B cell (primary cell): ENCODE measurements around the gene BLM. TPM values are rescaled to one million over a fixed set of nuclear protein-coding genes. Genes with fewer than 3 reads are reported as not detected.

Experiments
- ATAC-seq: fragments of 200-7000 bp; cut with Tn5 transposase; one replicate; pipeline ENCODE4 v1.10.0; 2021; ENCODE audit warnings: low read depth, mild to moderate bottlenecking, moderate number of reproducible peaks, moderate library complexity
- CTCF ChIA-PET: fragments of 350-600 bp; sonication (Branson Sonifier 250); formaldehyde crosslinking; loops from one replicate; lab custom pipeline; 2021; ENCODE audit warnings: antibody characterized with exemption, inconsistent platforms; lab: Charles Lee
- POLR2A ChIA-PET: fragments of 350-600 bp; sonication (Branson Sonifier 250); formaldehyde crosslinking; loops from one replicate; lab custom pipeline; 2021; ENCODE audit warnings: antibody characterized with exemption; lab: Charles Lee
- DNase-seq: peaks from one replicate; pipeline ENCODE4 v3.0.0; 2013
- H2AFZ ChIP-seq: 2 replicates; pipeline ENCODE4 v1.6.1; 2012; ENCODE audit warnings: mild to moderate bottlenecking, low read depth, low read length; ENCODE audit not compliant: insufficient read depth, poor library complexity, severe bottlenecking
- H3K27ac ChIP-seq, 2 donors: 1 replicate in 1 of 2; 2 replicates in 1 of 2; pipeline ENCODE4 v1.5.1; 2012 to 2013; ENCODE audit warnings: low read length in 2 of 2, mild to moderate bottlenecking in 2 of 2, moderate library complexity in 1 of 2
- H3K27me3 ChIP-seq, 4 experiments: fragments of 200-600 bp in 1 of 4; sonication (generic) in 1 of 4; replicated peaks in 1 of 4; 1 replicate in 2 of 4; 2 replicates in 2 of 4; pipeline versions ENCODE4 v1.6.1 to v1.7.0; 2013 to 2016; ENCODE audit warnings: low read length in 3 of 4, mild to moderate bottlenecking in 2 of 4, mixed read lengths in 1 of 4, moderate library complexity in 1 of 4; ENCODE audit not compliant: insufficient read depth in 4 of 4, control insufficient read depth in 3 of 4; ENCODE audit errors: control extremely low read depth in 1 of 4
- H3K36me3 ChIP-seq, 2 experiments: replicated peaks in 1 of 2; 1 replicate in 1 of 2; 2 replicates in 1 of 2; pipeline versions ENCODE4 v1.6.1 to v1.7.1; 2013; ENCODE audit warnings: low read length in 1 of 2; ENCODE audit not compliant: insufficient read depth in 2 of 2, control insufficient read depth in 1 of 2; ENCODE audit errors: control extremely low read depth in 1 of 2, extremely low read depth in 1 of 2
- H3K4me1 ChIP-seq, 2 donors: fragments of 200-600 bp in 1 of 2; sonication (generic) in 1 of 2; 1 replicate in 1 of 2; 2 replicates in 1 of 2; pipeline versions ENCODE4 v1.5.1 to v1.6.1; 2013 to 2017; ENCODE audit warnings: low read length in 2 of 2; ENCODE audit not compliant: control insufficient read depth in 2 of 2, insufficient read depth in 2 of 2
- H3K4me2 ChIP-seq: replicated peaks from 2 replicates; pipeline ENCODE3; 2012; ENCODE audit warnings: mild to moderate bottlenecking, low read depth, low read length; ENCODE audit not compliant: poor library complexity, severe bottlenecking
- H3K4me3 ChIP-seq, 5 experiments: fragments of 200-600 bp in 1 of 5; sonication (generic) in 1 of 5; 1 replicate in 3 of 5; 2 replicates in 2 of 5; pipeline versions ENCODE4 v1.5.1 to v1.7.0; 2011 to 2016; ENCODE audit warnings: low read length in 4 of 5, mild to moderate bottlenecking in 4 of 5, low read depth in 2 of 5, control low read depth in 1 of 5, moderate library complexity in 1 of 5; ENCODE audit not compliant: insufficient read depth in 1 of 5; ENCODE audit errors: control extremely low read depth in 1 of 5, extremely low read depth in 1 of 5
- H3K79me2 ChIP-seq: fragments of 200-600 bp; sonication (generic); one replicate; pipeline ENCODE4 v1.6.0; 2016; ENCODE audit warnings: low read length; ENCODE audit not compliant: control insufficient read depth, insufficient read depth
- H3K9ac ChIP-seq: fragments of 200-600 bp; sonication (generic); 2 replicates; pipeline ENCODE4 v1.6.1; 2017; ENCODE audit warnings: mild to moderate bottlenecking, low read length, moderate library complexity
- H3K9me3 ChIP-seq, 3 donors: one replicate each; pipeline versions ENCODE4 v1.6.1 to v1.7.1; 2013; ENCODE audit warnings: low read length in 2 of 3; ENCODE audit not compliant: control insufficient read depth in 2 of 3, insufficient read depth in 1 of 3; ENCODE audit errors: control extremely low read depth in 1 of 3
- H4K20me1 ChIP-seq: 2 replicates; pipeline ENCODE4 v1.6.0; 2012; ENCODE audit warnings: mild to moderate bottlenecking, low read length; ENCODE audit not compliant: insufficient read depth, control insufficient read depth, poor library complexity, severe bottlenecking
- H3K27ac Mint-ChIP-seq: one replicate; pipeline ENCODE4 v1.8.0; 2021; ENCODE audit warnings: mixed read lengths
- H3K27me3 Mint-ChIP-seq: one replicate; pipeline ENCODE4 v1.8.0; 2021; ENCODE audit warnings: mixed read lengths
- H3K4me1 Mint-ChIP-seq: one replicate; pipeline ENCODE4 v1.8.0; 2021; ENCODE audit warnings: mixed read lengths
- H3K4me3 Mint-ChIP-seq: one replicate; pipeline ENCODE4 v1.8.0; 2021; ENCODE audit warnings: mixed read lengths
- H3K9me3 Mint-ChIP-seq: one replicate; pipeline ENCODE4 v1.8.0; 2022; ENCODE audit warnings: mixed read lengths; ENCODE audit not compliant: insufficient read depth
- CTCF ChIP-seq: fragments of 200-600 bp; IDR thresholded peaks from one replicate; pipeline ENCODE4 v1.8.0; 2022; ENCODE audit warnings: antibody characterized with exemption, mild to moderate bottlenecking
- EZH2 ChIP-seq: IDR thresholded peaks from 2 replicates; pipeline ENCODE4 v1.6.1; 2012; ENCODE audit warnings: borderline replicate concordance, low read depth, mild to moderate bottlenecking, moderate library complexity, low read length; ENCODE audit not compliant: insufficient read depth, poor library complexity, severe bottlenecking
- WGBS: methylation state at CpG from one replicate; pipeline ENCODE4 v1.1.5; 2013; ENCODE audit warnings: missing lambda C conversion rate; ENCODE audit not compliant: insufficient coverage; 5-methylcytosine and 5-hydroxymethylcytosine counted together
- intact Hi-C: fragments of 100-400 bp; cut with micrococcal nuclease; formaldehyde crosslinking; loops from one replicate; pipeline ENCODE4 v1.10.0; 2022
- polyA plus RNA-seq: library from polyadenylated mRNA; depleted of rRNA; stranded (reverse); fragments of >200 nt; gene quantifications from 2 replicates; pipeline ENCODE4 v1.2.3, GENCODE V29; 2012
- total RNA-seq, 2 donors: library from RNA; stranded (reverse); fragments of 120-200 nt in 1 of 2; gene quantifications; 1 replicate in 1 of 2; 2 replicates in 1 of 2; pipeline versions ENCODE4 v1.2.3 to v1.2.4, GENCODE V29; 2013 to 2022

The BLM gene
- total and polyA plus RNA-seq, 2 donors (not counting 1 experiment from before 2014, with no cell fraction given) = 5.2 to 17.4 TPM

- H3K27ac Mint-ChIP-seq = peak overlapping the region; percentile 66
- intact Hi-C loops = loop anchor here (1.0 to 2.0 kb wide), 5 partner anchors 20 to 67 kb away; no protein-coding TSS in a partner anchor
- WGBS = 34% methylated on average over 26 of the region's 26 CpGs
- Histone ChIP-seq H3K4me3 (peak overlapping the region in 4 of 5 experiments; percentile 2 to 25 (median 20)), H3K27ac (no peak overlapping the region), H3K36me3 (no peaks in the 10 kb centered on the region), H4K20me1 (no peaks in the 10 kb centered on the region), H3K9ac (peak overlapping the region; percentile 36), H2AFZ (peak overlapping the region; percentile 71), H3K4me1 (peaks cover 18 to 32% of the 10 kb centered on the region in 2 donors), H3K79me2 (no peaks in the 10 kb centered on the region), H3K4me2 (peak overlapping the region; percentile 80), H3K9me3 (no peaks in the 10 kb centered on the region), H3K27me3 (no peaks in the 10 kb centered on the region)
- no peaks in the 10 kb centered on the region for H3K9me3 Mint-ChIP-seq
- ChIA-PET POLR2A (interaction anchor here (0.7 to 2.1 kb wide), 9 partner anchors 10 to 67 kb away, joined by 3 to 11 read pairs (median 5); no protein-coding TSS in a partner anchor), CTCF (interaction anchor here (0.6 to 3.8 kb wide), 25 partner anchors 8 to 752 kb away, joined by 3 to 72 read pairs (median 4); partner anchors contain the start of genes FES, FURIN and HDDC3)
- no peaks in the 10 kb centered on the region for H3K27me3 Mint-ChIP-seq
- peak; percentile 85 for DNase-seq
- TF ChIP-seq CTCF (peak; percentile 71), EZH2 (no peak)
- peak; percentile 97 for ATAC-seq
- peaks cover 43% of the 10 kb centered on the region for H3K4me1 Mint-ChIP-seq
- H3K4me3 Mint-ChIP-seq = peak overlapping the region; percentile 72
Observed at GRCh38 chr15:90818251-90819210, 101.4 kb downstream of the BLM start.
